Ishikawa (cell line): ENCODE measurements around the gene THSD4.

ENCODE experiments used
- CEBPB ChIP-seq: IDR thresholded peaks from 2 replicates; pipeline ENCODE4 v1.6.1; 2012
- EGR1 ChIP-seq: IDR thresholded peaks from 2 replicates; pipeline ENCODE4 v1.6.1; 2012
- MAX ChIP-seq: IDR thresholded peaks from 2 replicates; pipeline ENCODE4 v1.6.1; 2012
- RAD21 ChIP-seq: IDR thresholded peaks from 2 replicates; pipeline ENCODE4 v1.6.1; 2012; ENCODE audit warnings: low read depth
- REST ChIP-seq: IDR thresholded peaks from 2 replicates; pipeline ENCODE4 v1.6.1; 2012; ENCODE audit warnings: low read depth, mild to moderate bottlenecking
- USF1 ChIP-seq: IDR thresholded peaks from 2 replicates; pipeline ENCODE4 v1.6.1; 2012
- YY1 ChIP-seq: IDR thresholded peaks from 2 replicates; pipeline ENCODE4 v1.6.1; 2012; ENCODE audit warnings: low read depth

- no peak for TF ChIP-seq REST
- no peak for TF ChIP-seq MAX
- no peak for TF ChIP-seq USF1
- no peak for TF ChIP-seq YY1
- peak; percentile 28 for TF ChIP-seq RAD21
- no peak for TF ChIP-seq EGR1
- TF ChIP-seq CEBPB, result no peak
Measured at GRCh38 chr15:71572452-71573053, 457.3 kb downstream of the THSD4 start.
